NCI-H2196 treated with DMSO at 0.1 percent for 48 hours (cell line): ENCODE data around the gene SPATA21.
"Not testable (repeated sequence)": the region's sequence is repeated elsewhere in the genome, so short reads cannot be mapped to it uniquely, and the experiment has no call there.

Source experiments
- DNase-seq: peaks from one replicate; lab custom pipeline; 2025; ENCODE audit not compliant: unreplicated experiment; lab: John Stamatoyannopoulos, UW

The SPATA21 gene

GRCh38 chr1:16385659-16386453, 51.4 kb downstream of the SPATA21 start:
- DNase-seq = no peak

DNA sequence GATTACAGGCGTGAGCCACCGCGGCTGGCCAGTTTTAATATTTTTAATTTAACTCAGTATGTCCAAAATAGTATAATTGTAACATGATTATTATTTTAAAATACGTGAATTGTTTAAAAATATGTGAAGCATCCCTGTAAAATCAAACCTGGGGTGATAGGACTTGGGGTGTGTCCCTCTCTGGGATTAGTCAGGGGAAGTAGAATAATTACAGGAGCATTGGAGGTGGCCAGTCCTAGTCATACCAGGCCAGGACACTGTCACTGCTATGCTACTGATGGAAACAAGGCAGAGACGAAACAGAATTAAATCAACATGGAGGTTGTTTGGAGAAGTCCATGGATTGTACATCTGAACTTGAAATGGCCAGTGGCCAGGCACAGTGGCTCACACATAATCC, 53.3 kb downstream of the SPATA21 start:
- no peak for DNase-seq

DNA sequence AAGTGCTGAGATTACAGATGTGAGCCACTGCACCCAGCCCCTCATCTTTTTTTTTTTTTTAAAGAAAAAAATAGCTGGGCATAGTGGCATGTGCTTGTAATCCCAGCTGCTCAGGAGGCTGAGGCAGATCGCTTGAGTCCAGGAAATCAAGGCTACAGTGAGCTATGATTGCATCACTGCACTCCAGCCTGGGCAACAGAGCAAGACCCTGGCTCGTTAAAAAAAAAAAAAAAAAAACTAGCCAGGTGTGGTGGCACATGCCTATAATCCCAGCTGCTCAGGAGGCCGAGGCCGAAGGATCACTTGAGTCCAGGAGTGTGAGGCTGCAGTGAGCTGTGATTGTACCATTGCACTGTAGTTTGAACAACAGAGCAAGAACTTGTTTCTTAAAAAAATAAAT, 56.4 kb downstream of the SPATA21 start:
- no peak for DNase-seq

- no peak for DNase-seq
Observed at GRCh38 chr1:16378443-16378842, 58.8 kb downstream of the SPATA21 start.

- DNase-seq = no peak
Observed at GRCh38 chr1:16376971-16377370, 60.3 kb downstream of the SPATA21 start.

- DNase-seq = no peak
Observed at GRCh38 chr1:16375521-16376340, 61.5 kb downstream of the SPATA21 start.

DNA sequence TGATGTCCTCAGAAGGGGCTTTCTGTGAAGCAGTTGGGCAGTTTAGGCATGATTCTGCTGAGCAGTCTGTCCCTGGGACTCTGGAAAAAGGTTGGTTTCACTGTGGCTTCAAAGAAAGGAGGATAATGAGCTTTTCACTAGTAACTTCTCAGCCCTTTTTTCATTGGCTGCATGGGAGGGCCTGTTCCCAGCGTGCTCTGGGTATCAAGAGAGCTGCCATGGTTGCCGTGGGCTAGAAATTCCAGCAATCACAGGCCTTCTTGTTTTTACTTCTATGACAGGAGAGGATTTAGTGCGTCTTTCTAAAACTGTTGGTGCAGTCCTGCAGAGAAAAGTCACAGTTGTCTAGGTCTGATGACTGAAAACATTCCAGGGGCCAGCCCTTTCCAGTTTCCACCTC, 63.0 kb downstream of the SPATA21 start:
- no peak for DNase-seq

DNA sequence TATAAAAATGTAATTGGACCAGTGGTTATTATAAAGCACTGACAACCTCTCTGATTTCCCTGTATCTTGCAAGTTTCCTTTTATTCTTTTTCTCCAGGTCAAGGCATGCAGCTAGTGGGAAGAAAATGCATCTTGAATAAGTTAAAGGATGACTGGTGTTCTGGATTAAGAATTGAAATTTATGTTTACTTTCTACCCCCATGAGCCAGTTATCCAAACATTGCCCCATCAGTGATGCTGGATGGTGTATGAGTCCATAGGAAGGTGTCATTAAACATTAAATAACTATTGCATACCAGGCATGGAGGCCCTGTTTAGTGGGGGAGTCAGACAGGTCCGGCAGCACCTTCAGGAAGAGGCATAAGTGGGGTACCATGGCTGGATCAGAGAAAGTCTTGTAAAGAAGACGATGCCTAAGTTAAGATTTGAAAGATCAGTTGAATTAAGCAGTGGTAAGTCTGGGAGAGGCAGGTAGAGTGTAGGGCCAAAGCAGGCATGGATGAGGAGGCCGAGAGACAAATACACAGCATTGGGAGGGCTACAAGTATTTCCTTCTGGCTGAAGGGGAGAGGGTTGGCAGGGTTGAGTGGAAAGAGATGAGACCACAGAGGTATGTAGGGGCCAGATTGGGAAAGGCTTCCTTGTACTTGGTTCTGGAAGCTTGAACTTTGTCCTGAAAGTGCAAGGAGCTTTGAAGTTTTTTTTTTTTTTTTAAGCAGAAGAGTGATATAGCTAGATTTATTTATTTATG, 64.5 kb downstream of the SPATA21 start:
- no peak for DNase-seq

DNA sequence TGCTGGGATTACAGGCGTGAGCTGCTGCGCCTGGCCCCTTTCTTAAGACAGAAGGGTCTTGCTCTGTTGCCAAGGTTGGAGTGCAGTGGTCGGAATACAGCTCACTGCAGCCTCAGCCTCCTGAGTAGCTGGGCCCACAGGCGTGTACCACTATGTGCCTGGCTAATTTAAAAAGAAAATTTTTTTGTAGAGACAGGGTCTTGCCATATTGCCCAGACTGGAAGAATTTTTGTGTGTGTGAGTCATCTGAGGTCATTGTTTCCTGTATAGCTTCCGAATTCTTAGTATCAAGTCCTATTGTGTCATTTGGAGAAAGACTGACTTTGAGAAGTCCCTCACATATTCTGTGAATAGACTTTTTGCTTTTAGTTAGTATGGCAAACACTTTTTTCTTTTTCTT, 65.5 kb downstream of the SPATA21 start:
- no peak for DNase-seq

DNA sequence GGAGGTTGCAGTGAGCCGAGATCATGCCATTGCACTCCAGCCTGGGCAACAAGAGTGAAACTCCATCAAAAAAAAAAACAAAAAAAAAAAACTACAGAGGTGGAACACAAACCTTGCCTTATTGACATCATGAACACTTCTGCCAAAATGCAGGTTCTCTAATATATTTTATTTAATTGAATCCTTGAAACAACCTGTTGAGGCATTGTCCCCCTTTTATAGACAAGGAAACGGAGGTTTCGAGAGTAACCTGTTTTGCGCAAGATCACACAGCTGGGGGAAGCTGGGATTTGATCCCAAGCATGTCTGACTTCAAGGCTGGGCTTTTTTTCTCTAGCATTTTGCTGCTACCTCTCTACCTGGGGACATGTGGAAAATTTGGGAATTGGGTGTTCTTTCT, 67.4 kb downstream of the SPATA21 start:
- DNase-seq = no peak

DNA sequence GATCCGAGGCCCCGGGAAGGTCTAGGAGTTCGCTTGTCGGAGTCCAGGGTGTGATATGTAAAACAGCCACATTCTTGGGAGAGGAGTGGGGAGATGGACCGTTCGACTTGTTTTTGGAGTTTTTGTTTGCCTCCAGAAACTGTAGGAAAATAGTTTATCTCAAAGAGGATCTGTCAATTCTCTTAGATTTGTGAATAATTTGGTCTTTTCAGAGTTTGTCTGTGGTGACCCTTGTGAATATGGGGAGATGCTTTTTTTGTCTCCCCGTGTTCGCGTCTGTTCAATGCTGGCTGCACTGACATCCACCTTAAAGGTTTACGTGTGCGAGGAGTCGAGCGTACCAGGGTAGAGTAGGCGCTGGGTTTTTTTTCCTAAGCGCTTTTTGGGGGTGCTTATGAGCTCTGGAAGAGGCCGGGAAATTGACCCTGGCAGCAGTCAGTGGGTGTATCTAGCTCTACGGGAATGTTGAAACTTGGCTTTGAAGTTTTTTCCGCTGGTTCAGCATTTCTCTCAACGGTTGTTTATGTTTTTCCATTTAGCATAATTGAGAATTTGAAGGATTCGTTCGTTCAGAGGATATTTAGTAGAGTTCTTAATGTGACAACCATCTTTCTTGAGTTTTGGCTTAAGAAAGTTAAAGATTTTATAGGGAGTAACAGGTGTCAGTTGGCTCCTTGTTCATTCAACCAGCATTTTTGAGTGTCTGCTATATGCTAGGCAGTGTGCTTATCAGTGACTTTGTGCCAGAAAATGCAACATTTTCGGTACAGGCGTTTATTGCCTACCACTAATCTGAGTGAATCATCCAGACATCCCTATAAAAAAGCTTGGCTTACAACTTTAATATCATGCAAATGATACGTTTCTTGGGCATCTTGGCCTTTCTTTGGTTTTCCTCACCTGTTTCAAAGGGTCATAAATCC, 69.0 kb downstream of the SPATA21 start:
- DNase-seq = no peak

DNA sequence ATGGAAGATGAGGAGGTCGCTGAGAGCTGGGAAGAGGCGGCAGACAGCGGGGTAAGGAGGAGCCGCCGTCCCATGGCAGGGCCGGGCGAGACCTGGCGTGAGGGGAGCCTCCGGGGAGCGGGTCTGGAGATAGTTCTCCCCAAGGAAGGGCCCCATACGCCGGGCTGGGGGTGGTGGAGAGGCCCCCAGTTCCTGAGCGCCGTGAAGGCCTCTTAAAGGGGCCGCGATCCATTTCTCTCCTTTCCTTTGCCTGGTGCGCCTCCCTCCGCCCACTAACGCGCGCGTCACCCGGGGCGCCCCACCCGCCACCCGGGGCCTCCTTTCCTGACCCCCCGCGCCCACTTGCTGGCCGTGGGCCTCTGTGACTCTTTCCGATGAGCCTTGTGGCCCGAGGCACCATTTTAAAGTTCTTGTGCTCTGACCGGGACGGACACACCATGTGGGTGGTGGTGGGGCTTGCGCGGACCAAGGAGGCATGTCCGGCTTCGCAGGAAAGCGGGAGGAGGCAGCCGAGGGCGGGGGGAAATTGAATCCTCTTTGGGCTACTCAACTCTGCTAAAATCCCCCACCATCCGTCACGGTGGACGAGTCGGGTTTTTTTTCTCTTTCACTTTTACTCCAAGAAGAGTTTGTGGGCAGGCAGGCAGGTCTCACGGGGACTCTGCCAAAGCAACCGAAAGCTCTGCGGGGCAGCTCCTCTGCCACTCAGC, 69.8 kb downstream of the SPATA21 start:
- DNase-seq = peak; percentile 65

- peak; percentile 98 for DNase-seq
Observed at GRCh38 chr1:16366722-16367257, 70.4 kb downstream of the SPATA21 start, which contains the start of gene SZRD1. TSS of gene SZRD1 (plus strand) at chr1:16367242. CDS start at chr1:16367258, 16 bp downstream.

DNA sequence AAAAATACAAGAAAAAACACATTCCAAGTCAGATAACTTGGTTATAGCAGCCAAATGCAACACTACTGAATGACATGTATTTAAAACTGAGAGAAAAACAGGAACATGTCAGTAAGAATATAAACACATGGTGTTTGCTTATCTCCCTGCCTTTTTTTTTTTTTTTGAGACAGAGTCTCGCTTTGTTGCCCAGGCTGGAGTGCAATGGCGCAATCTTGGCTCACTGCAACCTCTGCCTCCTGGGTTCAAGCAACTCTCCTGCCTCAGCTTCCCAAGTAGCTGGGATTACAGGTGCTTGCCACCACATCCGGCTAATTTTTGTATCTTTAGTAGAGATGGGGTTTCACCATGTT, 72.1 kb downstream of the SPATA21 start:
- DNase-seq = not testable (repeated sequence)

- DNase-seq = no peak
Observed at GRCh38 chr1:16356867-16357266, 80.4 kb downstream of the SPATA21 start.

DNA sequence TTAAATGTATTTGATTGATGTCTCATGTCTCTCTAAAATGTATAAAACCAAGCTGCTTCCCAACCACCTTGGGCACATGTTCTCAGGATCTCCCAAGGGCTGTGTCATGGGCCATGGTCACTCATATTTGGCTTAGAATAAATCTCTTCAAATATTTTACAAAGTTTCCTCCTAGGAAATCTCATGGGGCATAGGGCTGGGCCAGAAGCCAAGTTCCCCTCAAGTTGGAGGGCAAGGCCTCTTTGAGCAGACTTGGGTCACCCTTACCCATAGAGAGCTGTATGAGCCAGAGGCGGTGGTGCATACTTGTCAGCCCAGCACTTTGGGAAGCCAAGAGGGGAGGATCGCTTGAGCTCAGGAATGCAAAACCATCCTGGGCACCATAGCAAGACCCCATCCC, 82.6 kb downstream of the SPATA21 start:
- DNase-seq = no peak

DNA sequence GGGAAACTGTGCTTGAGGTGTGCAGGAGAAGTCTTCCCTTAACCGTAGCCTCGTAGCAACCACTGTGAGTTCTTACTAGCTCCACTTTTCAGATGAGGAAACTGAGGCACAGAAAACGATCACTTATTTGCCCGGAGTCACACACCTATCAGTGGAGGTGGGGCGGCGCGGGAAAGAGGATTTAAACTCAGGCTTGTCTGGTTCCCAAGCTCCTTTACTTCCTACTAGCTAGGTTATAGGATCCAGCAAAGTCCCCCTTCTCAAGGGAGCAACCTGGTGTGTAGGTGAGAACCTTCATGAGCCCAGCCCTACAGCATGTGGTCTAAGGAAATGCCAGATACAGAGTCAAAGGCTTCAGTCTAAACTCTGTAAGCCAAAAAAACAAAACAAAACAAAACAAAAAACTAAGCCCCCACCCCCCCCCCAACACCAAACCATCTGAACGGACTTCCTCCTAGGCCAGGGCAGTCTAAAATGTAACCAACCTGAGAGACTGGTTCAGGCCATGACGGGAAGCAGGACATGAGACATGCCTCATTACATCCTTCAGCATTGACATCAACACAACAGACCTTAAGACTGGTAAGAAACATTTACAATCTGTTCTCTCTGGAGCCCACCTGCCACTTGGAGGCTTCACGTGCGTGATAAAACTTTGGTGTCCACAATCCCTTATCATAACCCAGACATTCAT, 84.2 kb downstream of the SPATA21 start:
- DNase-seq = no peak

GRCh38 chr1:16351994-16352841, 85.0 kb downstream of the SPATA21 start, which contains the start of gene FBXO42:
TSS of gene FBXO42 (minus strand) at chr1:16352480. CDS start at chr1:16315418, 37,062 bp downstream.
- peak; percentile 89 for DNase-seq
